NB4 (cell line): ENCODE data around the gene HERC4.

Experiments used
- DNase-seq: peaks from one replicate; pipeline ENCODE4 v3.0.0; 2010; ENCODE audit warnings: low read depth
- H3K4me3 ChIP-seq: one replicate; pipeline ENCODE4 v1.5.1; 2011; ENCODE audit warnings: mild to moderate bottlenecking, low read depth, low read length, moderate library complexity
- MAX ChIP-seq: IDR thresholded peaks from 2 replicates; pipeline ENCODE4 v1.6.1; 2011; ENCODE audit warnings: low read depth, low read length
- MYC ChIP-seq: IDR thresholded peaks from 2 replicates; pipeline ENCODE4 v1.6.1; 2011; ENCODE audit warnings: low read depth, low read length
- POLR2A ChIP-seq: IDR thresholded peaks from 2 replicates; pipeline ENCODE4 v1.6.1; 2011; ENCODE audit warnings: mild to moderate bottlenecking; ENCODE audit not compliant: insufficient read length; ENCODE audit errors: extremely low read depth
- TF ChIP-seq, protein P1 (sequence below): IDR thresholded peaks from one replicate; pipeline ENCODE4 v1.5.1; 2012; ENCODE audit warnings: low read depth, low read length

The HERC4 gene

GRCh38 chr10:67917169-67917568 is 157.9 kb downstream of the HERC4 start:
- TF ChIP-seq, protein P1, sequence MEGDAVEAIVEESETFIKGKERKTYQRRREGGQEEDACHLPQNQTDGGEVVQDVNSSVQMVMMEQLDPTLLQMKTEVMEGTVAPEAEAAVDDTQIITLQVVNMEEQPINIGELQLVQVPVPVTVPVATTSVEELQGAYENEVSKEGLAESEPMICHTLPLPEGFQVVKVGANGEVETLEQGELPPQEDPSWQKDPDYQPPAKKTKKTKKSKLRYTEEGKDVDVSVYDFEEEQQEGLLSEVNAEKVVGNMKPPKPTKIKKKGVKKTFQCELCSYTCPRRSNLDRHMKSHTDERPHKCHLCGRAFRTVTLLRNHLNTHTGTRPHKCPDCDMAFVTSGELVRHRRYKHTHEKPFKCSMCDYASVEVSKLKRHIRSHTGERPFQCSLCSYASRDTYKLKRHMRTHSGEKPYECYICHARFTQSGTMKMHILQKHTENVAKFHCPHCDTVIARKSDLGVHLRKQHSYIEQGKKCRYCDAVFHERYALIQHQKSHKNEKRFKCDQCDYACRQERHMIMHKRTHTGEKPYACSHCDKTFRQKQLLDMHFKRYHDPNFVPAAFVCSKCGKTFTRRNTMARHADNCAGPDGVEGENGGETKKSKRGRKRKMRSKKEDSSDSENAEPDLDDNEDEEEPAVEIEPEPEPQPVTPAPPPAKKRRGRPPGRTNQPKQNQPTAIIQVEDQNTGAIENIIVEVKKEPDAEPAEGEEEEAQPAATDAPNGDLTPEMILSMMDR = no peak
- H3K4me3 ChIP-seq = no peak overlapping the region
- no peak for DNase-seq

DNA sequence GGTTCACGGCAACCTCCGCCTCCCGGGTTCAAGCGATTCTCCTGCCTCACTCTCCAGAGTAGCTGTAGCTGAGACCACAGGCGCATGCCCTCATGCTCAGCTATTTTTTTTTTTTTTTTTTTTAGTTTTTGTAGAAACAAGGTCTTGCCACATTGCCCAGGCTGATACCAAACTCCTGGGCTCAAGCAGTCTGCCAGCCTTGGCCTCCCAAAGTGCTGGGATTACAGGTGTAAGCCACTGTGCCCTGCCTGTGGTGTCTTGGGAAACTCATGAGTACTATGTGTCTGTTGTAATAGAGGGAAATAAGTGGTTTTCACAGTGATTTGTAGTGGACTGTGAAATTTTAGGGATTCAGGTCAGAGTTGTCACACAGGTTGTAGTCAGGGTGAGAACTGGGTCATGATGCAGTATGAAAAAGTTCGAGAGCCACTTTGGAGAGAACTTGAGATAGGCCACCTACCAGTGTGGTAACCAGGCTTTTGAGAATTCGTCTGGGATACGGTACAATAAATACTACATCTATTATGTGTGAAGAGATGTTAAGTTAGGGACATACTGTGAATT is 160.2 kb downstream of the HERC4 start:
- no peak overlapping the region for H3K4me3 ChIP-seq
- no peak for DNase-seq
- TF ChIP-seq, protein P1 = no peak
- no peak for TF ChIP-seq MYC
- TF ChIP-seq MAX = no peak
- TF ChIP-seq POLR2A = no peak

DNA sequence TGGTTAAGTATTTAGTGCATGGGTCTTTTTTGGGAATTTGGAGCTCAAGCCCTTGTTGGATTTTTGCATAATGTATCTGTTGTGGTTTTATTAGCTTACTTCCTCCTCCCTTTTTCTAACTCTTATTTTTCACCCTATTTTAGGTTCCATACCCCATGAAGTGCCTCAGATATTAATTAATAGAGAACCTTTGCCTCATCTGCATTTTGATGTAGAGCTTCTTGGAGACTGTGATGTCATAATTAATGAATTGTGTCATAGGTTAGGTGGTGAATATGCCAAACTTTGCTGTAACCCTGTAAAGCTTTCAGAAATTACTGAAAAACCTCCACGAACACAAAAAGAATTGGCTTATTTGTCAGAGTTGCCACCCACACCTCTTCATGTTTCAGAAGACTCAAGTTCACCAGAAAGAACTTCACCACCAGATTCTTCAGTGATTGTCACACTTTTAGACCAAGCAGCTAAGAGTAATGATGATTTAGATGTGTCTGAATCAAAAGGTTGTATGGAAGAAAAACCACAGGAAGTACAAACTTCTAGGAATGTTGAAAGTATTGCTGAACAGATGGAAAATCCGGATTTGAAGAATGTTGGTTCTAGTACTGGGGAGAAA is 162.6 kb downstream of the HERC4 start:
- no peak overlapping the region for H3K4me3 ChIP-seq
- DNase-seq = no peak
- TF ChIP-seq MAX (no peak), POLR2A (no peak), MYC (no peak)
- TF ChIP-seq, protein P1 = no peak

- H3K4me3 ChIP-seq = no peak overlapping the region
- no peak for DNase-seq
- TF ChIP-seq POLR2A = no peak
- no peak for TF ChIP-seq MAX
- no peak for TF ChIP-seq MYC
- TF ChIP-seq, protein P1 = no peak
Observed at GRCh38 chr10:67903581-67903980, 171.5 kb downstream of the HERC4 start.

GRCh38 chr10:67893637-67894036 is 181.4 kb downstream of the HERC4 start:
- no peak for DNase-seq
- no peak for TF ChIP-seq MAX
- no peak for TF ChIP-seq MYC
- no peak for TF ChIP-seq POLR2A
- TF ChIP-seq, protein P1 = no peak
- no peak overlapping the region for H3K4me3 ChIP-seq
